Neural crest cell (in vitro differentiated cells): ENCODE results near the gene LAPTM5. TPM values are rescaled to one million over a fixed set of nuclear protein-coding genes. Genes with fewer than 3 reads are reported as not detected.

ENCODE experiments used
- DNase-seq: peaks from one replicate; pipeline ENCODE4 v3.0.0; 2021; ENCODE audit warnings: low read depth, mixed read lengths, low spot score
- H3K27ac Mint-ChIP-seq: one replicate; pipeline ENCODE4 v1.8.0; 2021; ENCODE audit warnings: mild to moderate bottlenecking, mixed read lengths; ENCODE audit not compliant: unreplicated experiment
- H3K27me3 Mint-ChIP-seq: 2 replicates; pipeline ENCODE4 v1.8.0; 2021; ENCODE audit warnings: low read depth, mild to moderate bottlenecking, mixed read lengths
- H3K36me3 Mint-ChIP-seq: 2 replicates; pipeline ENCODE4 v1.8.0; 2021; ENCODE audit warnings: low read depth, mild to moderate bottlenecking, mixed read lengths
- H3K4me1 Mint-ChIP-seq: 2 replicates; pipeline ENCODE4 v1.8.0; 2021; ENCODE audit warnings: mixed read lengths
- H3K4me3 Mint-ChIP-seq: one replicate; pipeline ENCODE4 v1.8.0; 2021; ENCODE audit warnings: mild to moderate bottlenecking, mixed read lengths
- H3K9me3 Mint-ChIP-seq: 2 replicates; pipeline ENCODE4 v1.8.0; 2021; ENCODE audit warnings: mixed read lengths
- total RNA-seq: library from RNA; stranded (reverse); gene quantifications from 2 replicates; pipeline ENCODE4 v1.2.1, GENCODE V29; 2021
- TF ChIP-seq, protein P1 (sequence below): fragments of 200-600 bp; sonication (generic); conservative IDR thresholded peaks from 2 replicates; pipeline ENCODE4 v1.5.0; 2021; ENCODE audit warnings: antibody characterized with exemption, mild to moderate bottlenecking

LAPTM5 gene
- total RNA-seq, 1 donor from 2014 or later = 1.5 TPM

DNA sequence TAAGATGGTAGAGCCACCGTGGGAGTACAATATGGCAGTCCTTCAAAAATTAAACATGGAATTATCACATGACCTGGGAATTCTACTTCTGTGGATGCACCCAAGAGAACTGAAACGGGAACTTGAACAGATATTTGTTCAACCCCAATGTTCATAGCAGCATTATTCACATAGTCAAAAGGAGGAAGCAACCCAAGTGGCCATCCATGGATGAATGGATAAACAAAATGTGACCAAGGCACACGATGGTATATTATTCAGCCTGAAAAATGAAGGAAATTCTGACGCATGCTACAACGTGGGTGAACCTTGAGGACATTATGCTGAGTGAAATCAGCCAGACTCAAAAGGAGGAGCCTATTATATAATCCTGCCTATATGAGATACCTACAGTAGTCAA, 22.8 kb upstream of the LAPTM5 start:
- Mint-ChIP-seq H3K9me3 (no peaks in the 10 kb centered on the region), H3K4me1 (peaks cover 44% of the 10 kb centered on the region), H3K27ac (no peak overlapping the region), H3K4me3 (no peak overlapping the region), H3K27me3 (no peaks in the 10 kb centered on the region), H3K36me3 (no peaks in the 10 kb centered on the region)
- TF ChIP-seq, protein P1, sequence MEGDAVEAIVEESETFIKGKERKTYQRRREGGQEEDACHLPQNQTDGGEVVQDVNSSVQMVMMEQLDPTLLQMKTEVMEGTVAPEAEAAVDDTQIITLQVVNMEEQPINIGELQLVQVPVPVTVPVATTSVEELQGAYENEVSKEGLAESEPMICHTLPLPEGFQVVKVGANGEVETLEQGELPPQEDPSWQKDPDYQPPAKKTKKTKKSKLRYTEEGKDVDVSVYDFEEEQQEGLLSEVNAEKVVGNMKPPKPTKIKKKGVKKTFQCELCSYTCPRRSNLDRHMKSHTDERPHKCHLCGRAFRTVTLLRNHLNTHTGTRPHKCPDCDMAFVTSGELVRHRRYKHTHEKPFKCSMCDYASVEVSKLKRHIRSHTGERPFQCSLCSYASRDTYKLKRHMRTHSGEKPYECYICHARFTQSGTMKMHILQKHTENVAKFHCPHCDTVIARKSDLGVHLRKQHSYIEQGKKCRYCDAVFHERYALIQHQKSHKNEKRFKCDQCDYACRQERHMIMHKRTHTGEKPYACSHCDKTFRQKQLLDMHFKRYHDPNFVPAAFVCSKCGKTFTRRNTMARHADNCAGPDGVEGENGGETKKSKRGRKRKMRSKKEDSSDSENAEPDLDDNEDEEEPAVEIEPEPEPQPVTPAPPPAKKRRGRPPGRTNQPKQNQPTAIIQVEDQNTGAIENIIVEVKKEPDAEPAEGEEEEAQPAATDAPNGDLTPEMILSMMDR = no peak
- DNase-seq = no peak

DNA sequence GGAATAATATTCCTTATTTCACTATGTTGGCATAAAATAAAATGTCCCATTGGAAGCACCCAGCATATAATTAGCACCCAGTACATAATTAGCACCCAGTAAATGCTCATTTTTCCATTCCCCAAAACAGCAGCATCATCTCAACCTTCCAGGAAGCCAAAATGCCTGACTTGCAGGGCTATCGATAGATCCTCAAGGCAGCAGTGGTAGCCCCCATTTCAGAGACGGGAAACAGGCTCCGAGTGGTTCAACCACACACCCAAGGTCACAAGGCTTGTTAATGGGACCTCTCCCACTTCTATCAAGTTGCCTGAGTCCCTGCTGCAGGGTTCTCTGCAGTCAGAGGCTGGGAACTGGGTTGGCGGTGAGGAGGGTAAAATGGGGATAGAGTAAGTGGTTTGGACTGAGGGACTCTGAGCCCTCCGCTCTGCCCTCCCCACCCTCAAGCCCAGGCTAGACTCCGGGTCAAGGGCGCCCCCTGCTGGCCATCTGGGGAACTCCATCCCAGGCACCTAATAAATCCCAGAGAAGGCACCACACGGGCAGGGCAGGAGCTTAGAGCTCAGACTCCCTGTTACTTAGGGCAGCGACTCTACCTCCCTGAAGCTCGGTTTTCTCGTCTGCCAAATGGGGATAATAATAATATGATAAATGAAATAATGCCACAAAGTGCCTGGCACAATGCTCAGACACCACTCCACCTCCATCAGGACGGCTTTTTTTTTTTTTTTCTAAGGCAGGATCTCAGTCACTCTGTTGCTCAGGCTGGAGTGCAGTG, 21.9 kb upstream of the LAPTM5 start:
- no peak overlapping the region for H3K4me3 Mint-ChIP-seq
- H3K36me3 Mint-ChIP-seq = no peaks in the 10 kb centered on the region
- no peaks in the 10 kb centered on the region for H3K9me3 Mint-ChIP-seq
- peak; percentile 98 for DNase-seq
- TF ChIP-seq, protein P1 = peak; percentile 99
- H3K4me1 Mint-ChIP-seq = peaks cover 35% of the 10 kb centered on the region
- no peaks in the 10 kb centered on the region for H3K27me3 Mint-ChIP-seq
- H3K27ac Mint-ChIP-seq = no peak overlapping the region

DNA sequence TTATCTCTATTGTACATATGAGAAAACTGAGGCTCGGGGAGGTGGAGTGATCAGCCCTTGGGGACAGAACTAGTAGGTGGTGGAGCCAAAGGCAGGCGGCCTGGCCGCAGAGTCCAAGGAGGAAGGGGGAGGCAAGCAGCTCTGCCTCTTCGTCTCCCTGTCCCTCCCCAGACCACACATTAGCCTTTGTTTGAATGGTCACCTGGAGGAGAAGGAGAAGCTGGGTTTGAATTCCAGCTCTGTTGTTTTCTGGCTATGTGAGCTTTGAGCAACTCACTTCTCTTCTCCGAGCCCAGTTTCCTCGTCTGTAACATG, 21.4 kb upstream of the LAPTM5 start:
- no peak for DNase-seq
- H3K36me3 Mint-ChIP-seq = no peaks in the 10 kb centered on the region
- H3K27me3 Mint-ChIP-seq = no peaks in the 10 kb centered on the region
- TF ChIP-seq, protein P1 = no peak
- no peaks in the 10 kb centered on the region for H3K9me3 Mint-ChIP-seq
- peaks cover 34% of the 10 kb centered on the region for H3K4me1 Mint-ChIP-seq
- H3K27ac Mint-ChIP-seq = no peak overlapping the region
- no peak overlapping the region for H3K4me3 Mint-ChIP-seq

DNA sequence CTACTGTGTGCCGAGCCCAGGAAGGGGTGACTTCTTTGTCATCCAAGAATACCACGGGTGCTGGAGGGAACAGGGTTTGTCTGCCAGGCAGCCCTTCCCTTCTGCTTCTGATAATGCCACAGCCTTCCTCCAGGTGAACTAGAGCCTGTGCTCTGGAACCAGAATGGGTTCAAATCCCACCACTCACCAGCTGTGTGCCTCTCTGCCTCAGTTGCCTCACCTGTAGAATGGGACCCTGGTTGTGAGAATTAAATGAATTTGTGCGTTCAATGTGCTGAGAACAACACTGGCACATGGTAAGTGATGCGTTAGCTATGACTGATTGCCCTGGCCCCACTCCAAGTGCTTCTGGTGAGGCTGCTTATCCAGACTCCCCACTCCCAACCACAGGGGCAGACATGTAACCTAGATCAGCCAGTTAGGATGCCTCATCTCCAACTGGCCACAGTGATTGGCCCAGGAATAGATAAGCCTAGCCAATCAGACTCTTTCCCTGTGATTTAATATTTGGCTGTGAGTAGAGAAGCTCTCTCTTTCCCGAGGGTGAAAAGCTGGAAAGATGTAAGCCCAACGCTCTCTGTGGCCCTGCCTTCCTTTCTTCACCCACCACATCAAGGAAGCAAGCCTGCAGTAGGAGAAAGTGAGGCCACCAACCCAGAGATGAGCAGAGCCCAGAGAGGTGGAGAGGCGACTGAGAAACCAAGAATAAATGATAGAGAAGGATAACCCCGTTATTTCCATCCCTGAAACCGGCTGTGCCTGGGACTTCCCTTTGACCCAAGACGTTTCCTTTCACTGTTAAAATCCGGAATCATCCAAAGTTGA, 20.8 kb upstream of the LAPTM5 start:
- no peaks in the 10 kb centered on the region for H3K9me3 Mint-ChIP-seq
- H3K27ac Mint-ChIP-seq = peak overlapping the region; percentile 6
- no peaks in the 10 kb centered on the region for H3K27me3 Mint-ChIP-seq

DNA sequence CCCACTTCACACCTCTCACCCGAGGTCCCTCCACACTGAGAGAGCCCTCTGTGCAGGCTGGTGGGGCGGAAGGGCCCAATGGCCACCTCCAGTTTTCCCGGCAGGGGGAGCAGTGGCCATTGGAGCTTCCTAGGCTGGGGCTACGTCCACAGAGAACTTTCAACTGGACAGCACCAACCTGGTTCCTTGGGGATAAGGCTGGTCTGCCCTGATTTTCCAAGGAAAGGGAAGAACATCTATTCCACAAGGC, 20.3 kb upstream of the LAPTM5 start:
- no peaks in the 10 kb centered on the region for H3K9me3 Mint-ChIP-seq
- no peak for DNase-seq
- peaks cover 31% of the 10 kb centered on the region for H3K4me1 Mint-ChIP-seq
- no peaks in the 10 kb centered on the region for H3K27me3 Mint-ChIP-seq
- no peak overlapping the region for H3K27ac Mint-ChIP-seq
- H3K4me3 Mint-ChIP-seq = no peak overlapping the region
- TF ChIP-seq, protein P1 = no peak
- no peaks in the 10 kb centered on the region for H3K36me3 Mint-ChIP-seq

More for the DNA sequence above, 20.8 kb upstream of the LAPTM5 start:
- DNase-seq = no peak
- Mint-ChIP-seq H3K36me3 (no peaks in the 10 kb centered on the region), H3K4me3 (no peak overlapping the region), H3K4me1 (peaks cover 34% of the 10 kb centered on the region)
- TF ChIP-seq, protein P1 = no peak
